Measurements from ENCODE around the gene LRCH1. TPM values are rescaled to one million over a fixed set of nuclear protein-coding genes. Genes with fewer than 3 reads are reported as not detected.
A peak's percentile ranks its signal among the peaks of the same experiment; 100 is the strongest.

LRCH1 gene
- polyA plus RNA-seq, 1 donor from 2014 or later: 7.6 TPM

GRCh38 chr13:46631179-46631542 is 78.2 kb downstream of the LRCH1 start:
- Mint-ChIP-seq H3K27me3 (no peaks in the 10 kb centered on the region), H3K9me3 (no peaks in the 10 kb centered on the region), H3K36me3 (peaks cover 11% of the 10 kb centered on the region), H3K4me3 (peak overlapping the region in 1 of 4 donors; percentile 67), H3K4me1 (peaks cover 56 to 66% (median 62%) of the 10 kb centered on the region in 3 donors), H3K27ac (peak overlapping the region in 1 of 3 donors; percentile 51)

GRCh38 chr13:46632176-46632575 is 79.2 kb downstream of the LRCH1 start:
- Mint-ChIP-seq H3K36me3 (peaks cover 11% of the 10 kb centered on the region), H3K4me3 (peak overlapping the region in 1 of 4 donors; percentile 56), H3K4me1 (peaks cover 57 to 68% (median 62%) of the 10 kb centered on the region in 3 donors), H3K27ac (no peak overlapping the region), H3K27me3 (no peaks in the 10 kb centered on the region), H3K9me3 (no peaks in the 10 kb centered on the region)

DNA sequence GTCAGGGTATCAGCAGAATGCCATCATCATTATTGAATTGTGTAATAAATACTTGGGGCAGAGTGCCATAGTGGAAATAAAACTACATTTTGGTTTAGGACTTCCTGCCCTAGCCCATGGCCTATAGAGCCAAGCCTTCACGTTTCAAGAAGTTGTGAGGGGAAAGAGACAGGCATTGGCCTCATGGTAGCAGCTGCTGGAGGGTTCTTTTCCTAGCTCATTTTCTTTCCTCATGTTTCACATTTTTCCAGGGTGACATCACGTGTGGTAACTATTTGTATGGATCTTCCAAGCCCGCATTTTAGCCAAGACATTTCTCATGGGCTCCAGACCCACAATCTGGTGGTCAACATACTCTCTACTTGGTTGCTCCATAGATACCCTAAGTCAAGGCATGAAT is 80.4 kb downstream of the LRCH1 start:
- Mint-ChIP-seq H3K27me3 (no peaks in the 10 kb centered on the region), H3K4me3 (peak overlapping the region in 2 of 4 donors; percentile 53 to 55), H3K27ac (peak overlapping the region in 1 of 3 donors; percentile 12), H3K36me3 (peaks cover 11% of the 10 kb centered on the region), H3K4me1 (peaks cover 56 to 68% (median 58%) of the 10 kb centered on the region in 3 donors), H3K9me3 (no peaks in the 10 kb centered on the region)

GRCh38 chr13:46636451-46636850 is 83.5 kb downstream of the LRCH1 start:
- H3K4me3 Mint-ChIP-seq: peak overlapping the region in 1 of 4 donors; percentile 58
- no peaks in the 10 kb centered on the region for H3K9me3 Mint-ChIP-seq
- peaks cover 58 to 71% (median 62%) of the 10 kb centered on the region in 3 donors for H3K4me1 Mint-ChIP-seq
- H3K27ac Mint-ChIP-seq: no peak overlapping the region
- H3K36me3 Mint-ChIP-seq: peaks cover 11% of the 10 kb centered on the region
- H3K27me3 Mint-ChIP-seq: no peaks in the 10 kb centered on the region

DNA sequence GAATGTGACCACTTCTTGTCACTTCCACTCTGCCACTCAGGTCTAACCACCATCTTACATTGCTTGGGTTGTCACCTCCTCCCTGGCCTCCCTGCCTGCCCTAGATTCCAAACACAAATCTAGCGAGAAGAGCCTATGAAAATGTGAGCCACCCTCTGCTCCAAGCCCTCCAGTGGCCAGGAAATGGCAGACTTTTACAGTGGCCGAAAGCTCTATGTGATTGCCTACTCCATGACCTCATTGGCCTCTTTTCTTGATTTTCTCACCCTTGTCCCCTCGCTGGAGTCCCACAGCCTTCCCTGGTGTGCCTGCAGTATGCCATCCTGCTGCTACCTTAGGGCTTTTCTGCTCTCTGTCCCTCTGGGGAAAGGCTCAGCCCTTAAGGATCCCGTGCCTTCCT is 84.2 kb downstream of the LRCH1 start:
- Mint-ChIP-seq H3K9me3 (no peaks in the 10 kb centered on the region), H3K36me3 (peaks cover 11% of the 10 kb centered on the region), H3K27me3 (no peaks in the 10 kb centered on the region), H3K27ac (peak overlapping the region in 2 of 3 donors; percentile 11 to 90), H3K4me3 (no peak overlapping the region), H3K4me1 (peaks cover 63 to 78% (median 65%) of the 10 kb centered on the region in 3 donors)

GRCh38 chr13:46638262-46638661 is 85.3 kb downstream of the LRCH1 start:
- H3K9me3 Mint-ChIP-seq: no peaks in the 10 kb centered on the region
- H3K4me3 Mint-ChIP-seq: no peak overlapping the region
- H3K27me3 Mint-ChIP-seq: no peaks in the 10 kb centered on the region
- peaks cover 11% of the 10 kb centered on the region for H3K36me3 Mint-ChIP-seq
- H3K4me1 Mint-ChIP-seq: peaks cover 64 to 81% (median 66%) of the 10 kb centered on the region in 3 donors
- H3K27ac Mint-ChIP-seq: no peak overlapping the region

GRCh38 chr13:46639033-46639981 is 86.3 kb downstream of the LRCH1 start:
- Mint-ChIP-seq H3K9me3 (no peaks in the 10 kb centered on the region), H3K27ac (peak overlapping the region in 1 of 3 donors; percentile 18), H3K4me3 (peak overlapping the region in 2 of 4 donors; percentile 30 to 48), H3K36me3 (peaks cover 10% of the 10 kb centered on the region), H3K27me3 (no peaks in the 10 kb centered on the region), H3K4me1 (peaks cover 62 to 83% (median 66%) of the 10 kb centered on the region in 3 donors)

DNA sequence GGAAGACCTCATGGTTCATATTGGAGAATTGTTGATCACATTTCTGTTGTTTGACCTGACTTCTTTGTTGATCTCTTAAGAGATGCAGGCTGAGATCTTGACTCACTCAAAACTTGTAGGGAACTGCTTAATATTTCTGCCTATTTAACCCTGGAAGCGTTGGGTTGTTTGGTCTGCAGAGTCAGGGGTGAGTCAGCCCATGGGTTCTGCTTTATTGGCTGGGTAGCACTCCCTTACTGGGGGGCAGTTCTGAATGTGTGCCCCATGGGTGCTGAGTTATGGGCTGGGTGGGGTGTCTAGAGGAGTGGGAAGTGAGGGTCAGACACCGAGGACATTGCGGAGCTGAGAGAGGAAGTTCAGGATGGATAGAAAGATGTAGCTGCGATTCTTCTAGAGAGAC is 87.9 kb downstream of the LRCH1 start:
- H3K4me3 Mint-ChIP-seq: peak overlapping the region in 1 of 4 donors; percentile 19
- H3K4me1 Mint-ChIP-seq: peaks cover 58 to 80% (median 60%) of the 10 kb centered on the region in 3 donors
- peak overlapping the region in 1 of 3 donors; percentile 21 for H3K27ac Mint-ChIP-seq

DNA sequence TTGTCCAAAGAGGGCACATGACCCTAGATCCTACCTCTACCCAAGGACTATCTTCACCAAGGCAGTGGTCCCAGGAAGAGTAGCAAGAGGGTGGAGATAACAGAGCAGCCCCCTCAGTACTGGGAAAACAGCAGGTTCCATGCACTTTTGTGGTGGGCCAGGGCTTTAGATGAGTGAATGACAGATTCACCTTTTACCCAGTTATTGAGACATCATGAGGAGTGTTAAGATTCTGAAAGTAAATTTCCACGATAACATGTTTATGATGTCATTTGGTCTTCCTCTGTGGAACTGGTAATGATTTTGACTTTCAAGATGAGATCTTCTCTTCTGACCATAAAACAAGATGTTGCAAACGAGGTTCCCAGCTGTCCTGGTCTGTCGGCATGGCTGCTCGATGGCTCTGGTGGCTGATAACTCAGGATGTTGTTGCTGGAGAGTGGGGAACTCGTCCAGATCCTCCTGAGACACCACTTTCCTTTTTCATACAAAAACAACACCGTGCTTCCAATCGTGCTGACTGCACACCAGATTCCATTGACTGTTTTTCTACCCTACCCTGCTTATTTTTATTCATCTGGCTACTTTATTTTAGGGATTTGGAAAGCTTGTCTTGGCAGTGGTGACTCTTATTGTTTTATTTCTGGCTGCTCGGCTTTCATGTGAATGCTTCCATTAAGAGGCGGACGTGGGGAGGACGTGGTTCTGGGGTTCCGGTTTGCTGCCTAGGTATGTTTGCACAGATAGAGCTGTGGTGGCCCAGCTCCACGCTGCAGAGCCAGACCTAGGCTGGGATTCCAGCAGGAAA is 88.5 kb downstream of the LRCH1 start:
- no peaks in the 10 kb centered on the region for H3K9me3 Mint-ChIP-seq
- peak overlapping the region in 2 of 3 donors; percentile 21 to 59 for H3K27ac Mint-ChIP-seq
- peaks cover 56 to 79% (median 59%) of the 10 kb centered on the region in 3 donors for H3K4me1 Mint-ChIP-seq
- no peaks in the 10 kb centered on the region for H3K27me3 Mint-ChIP-seq
- peak overlapping the region in 2 of 4 donors; percentile 55 to 86 for H3K4me3 Mint-ChIP-seq
- H3K36me3 Mint-ChIP-seq: peaks cover 3% of the 10 kb centered on the region

More for the DNA sequence above, 87.9 kb downstream of the LRCH1 start:
- Mint-ChIP-seq H3K9me3 (no peaks in the 10 kb centered on the region), H3K36me3 (peaks cover 3% of the 10 kb centered on the region), H3K27me3 (no peaks in the 10 kb centered on the region)

DNA sequence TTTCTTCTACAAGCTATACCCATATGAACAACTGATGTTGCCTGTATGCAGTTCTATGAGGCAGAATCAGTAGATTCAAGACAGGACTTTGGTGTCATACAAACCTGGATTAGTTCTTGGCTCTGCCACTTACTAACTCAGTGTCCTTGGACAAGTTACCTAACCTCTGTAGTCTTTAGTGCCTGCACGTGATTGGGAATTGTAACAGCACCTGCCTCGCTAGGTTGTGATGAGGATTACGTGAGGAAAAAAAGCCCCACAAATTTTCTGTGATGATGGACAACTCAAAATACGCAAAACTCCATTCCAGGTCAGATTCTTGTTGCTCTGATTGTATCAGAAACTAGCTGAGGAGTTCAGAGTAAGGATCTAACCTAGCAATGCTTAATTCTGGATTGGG is 89.3 kb downstream of the LRCH1 start:
- H3K4me1 Mint-ChIP-seq: peaks cover 52 to 76% (median 53%) of the 10 kb centered on the region in 3 donors
- no peak overlapping the region for H3K27ac Mint-ChIP-seq
- peaks cover 3% of the 10 kb centered on the region for H3K36me3 Mint-ChIP-seq
- H3K27me3 Mint-ChIP-seq: no peaks in the 10 kb centered on the region
- no peak overlapping the region for H3K4me3 Mint-ChIP-seq
- H3K9me3 Mint-ChIP-seq: no peaks in the 10 kb centered on the region

GRCh38 chr13:46643165-46643777 is 90.3 kb downstream of the LRCH1 start:
- H3K36me3 Mint-ChIP-seq: no peaks in the 10 kb centered on the region
- H3K27me3 Mint-ChIP-seq: no peaks in the 10 kb centered on the region
- no peaks in the 10 kb centered on the region for H3K9me3 Mint-ChIP-seq
- H3K27ac Mint-ChIP-seq: peak overlapping the region in 2 of 3 donors; percentile 0 to 9
- H3K4me3 Mint-ChIP-seq: peak overlapping the region in 2 of 4 donors; percentile 4 to 43
- H3K4me1 Mint-ChIP-seq: peaks cover 56 to 79% (median 57%) of the 10 kb centered on the region in 3 donors

- Mint-ChIP-seq H3K27ac (peak overlapping the region in 1 of 3 donors; percentile 28), H3K9me3 (no peaks in the 10 kb centered on the region), H3K36me3 (no peaks in the 10 kb centered on the region), H3K4me3 (peak overlapping the region in 1 of 4 donors; percentile 23), H3K4me1 (peaks cover 46 to 73% (median 55%) of the 10 kb centered on the region in 3 donors), H3K27me3 (no peaks in the 10 kb centered on the region)
Measured at GRCh38 chr13:46644816-46645215, 91.8 kb downstream of the LRCH1 start.

- Mint-ChIP-seq H3K4me1 (peaks cover 33 to 63% (median 41%) of the 10 kb centered on the region in 3 donors), H3K27ac (peak overlapping the region; percentile 3 to 79 (median 30)), H3K27me3 (no peaks in the 10 kb centered on the region), H3K9me3 (no peaks in the 10 kb centered on the region), H3K4me3 (peak overlapping the region in 3 of 4 donors; percentile 22 to 64 (median 56)), H3K36me3 (no peaks in the 10 kb centered on the region)
Measured at GRCh38 chr13:46647512-46648065, 94.6 kb downstream of the LRCH1 start.

DNA sequence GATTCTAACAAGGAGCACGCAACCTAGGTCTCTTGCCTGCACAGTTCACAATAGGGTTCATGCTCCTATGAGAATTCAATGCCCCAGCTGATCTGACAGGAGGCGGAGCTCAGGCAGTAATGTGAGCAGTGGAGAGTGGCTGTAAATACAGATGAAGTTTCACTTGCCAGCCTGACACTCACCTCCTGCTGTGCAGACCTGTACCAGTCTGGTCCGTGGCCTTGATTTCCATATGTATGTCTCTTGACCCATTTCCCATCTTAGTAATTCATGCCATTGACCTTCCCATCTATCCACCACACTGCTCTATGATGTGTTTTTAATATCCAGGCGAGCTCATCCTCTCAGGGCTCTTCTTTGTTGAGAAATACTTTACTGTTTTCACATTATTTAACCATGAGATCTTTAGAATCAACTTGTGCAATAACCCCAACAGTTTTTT is 95.2 kb downstream of the LRCH1 start:
- peak overlapping the region in 2 of 4 donors; percentile 45 to 47 for H3K4me3 Mint-ChIP-seq
- no peaks in the 10 kb centered on the region for H3K36me3 Mint-ChIP-seq
- peak overlapping the region in 2 of 3 donors; percentile 1 to 30 for H3K27ac Mint-ChIP-seq
- H3K9me3 Mint-ChIP-seq: no peaks in the 10 kb centered on the region
- H3K27me3 Mint-ChIP-seq: no peaks in the 10 kb centered on the region
- H3K4me1 Mint-ChIP-seq: peaks cover 29 to 58% (median 39%) of the 10 kb centered on the region in 3 donors

All from IgD-negative memory B cell (primary cell).